ENCODE data around the gene GLIS2. TPM values are rescaled to one million over a fixed set of nuclear protein-coding genes. Genes with fewer than 3 reads are reported as not detected.
A peak's percentile ranks its signal among the peaks of the same experiment; 100 is the strongest.

Gene GLIS2
- total RNA-seq, 1 donor from 2014 or later: not detected

DNA sequence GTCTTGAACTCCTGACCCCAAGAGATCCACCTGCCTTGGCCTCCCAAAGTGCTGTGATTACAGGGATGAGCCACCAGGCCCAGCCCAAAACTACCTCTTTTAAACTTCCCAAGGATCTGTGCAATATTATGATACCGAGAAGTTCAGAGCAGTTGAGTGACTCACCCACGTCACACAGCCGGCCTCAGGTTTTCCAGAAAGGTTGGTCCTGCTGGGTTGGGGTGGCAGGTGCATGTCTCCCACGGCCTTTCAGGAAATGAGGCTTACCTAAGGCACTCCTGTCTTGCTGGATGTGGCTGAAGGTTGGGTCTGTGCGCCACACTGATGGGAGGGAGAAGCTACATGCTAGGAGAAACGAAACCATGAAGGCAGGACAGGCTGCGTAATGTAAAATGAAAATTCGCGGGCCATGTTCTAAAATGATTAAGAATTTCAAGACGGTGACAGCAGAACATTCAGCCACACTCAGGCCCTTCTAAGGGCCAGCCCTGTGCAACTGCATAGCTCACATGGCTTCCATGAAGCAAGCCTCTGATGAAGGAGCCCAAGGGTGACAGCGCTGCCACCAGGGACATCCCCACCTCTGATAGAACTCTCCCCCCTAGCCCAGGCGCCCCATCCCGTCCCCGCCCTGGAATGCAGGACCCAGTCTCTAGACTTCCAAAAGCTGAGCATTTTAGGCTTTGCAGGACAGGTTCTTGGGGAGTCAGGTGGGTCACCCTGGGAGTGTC is 6.6 kb upstream of the GLIS2 start:
- intact Hi-C loops (cut with micrococcal nuclease): loop anchor here (1.0 to 5.0 kb wide), 6 partner anchors 10 to 788 kb away; partner anchors contain the start of genes ADCY9, EEF2KMT, PAM16 and SEC14L5
- TF ChIP-seq, protein P1, sequence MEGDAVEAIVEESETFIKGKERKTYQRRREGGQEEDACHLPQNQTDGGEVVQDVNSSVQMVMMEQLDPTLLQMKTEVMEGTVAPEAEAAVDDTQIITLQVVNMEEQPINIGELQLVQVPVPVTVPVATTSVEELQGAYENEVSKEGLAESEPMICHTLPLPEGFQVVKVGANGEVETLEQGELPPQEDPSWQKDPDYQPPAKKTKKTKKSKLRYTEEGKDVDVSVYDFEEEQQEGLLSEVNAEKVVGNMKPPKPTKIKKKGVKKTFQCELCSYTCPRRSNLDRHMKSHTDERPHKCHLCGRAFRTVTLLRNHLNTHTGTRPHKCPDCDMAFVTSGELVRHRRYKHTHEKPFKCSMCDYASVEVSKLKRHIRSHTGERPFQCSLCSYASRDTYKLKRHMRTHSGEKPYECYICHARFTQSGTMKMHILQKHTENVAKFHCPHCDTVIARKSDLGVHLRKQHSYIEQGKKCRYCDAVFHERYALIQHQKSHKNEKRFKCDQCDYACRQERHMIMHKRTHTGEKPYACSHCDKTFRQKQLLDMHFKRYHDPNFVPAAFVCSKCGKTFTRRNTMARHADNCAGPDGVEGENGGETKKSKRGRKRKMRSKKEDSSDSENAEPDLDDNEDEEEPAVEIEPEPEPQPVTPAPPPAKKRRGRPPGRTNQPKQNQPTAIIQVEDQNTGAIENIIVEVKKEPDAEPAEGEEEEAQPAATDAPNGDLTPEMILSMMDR (IDR thresholded peaks at IDR 0.05): no peak
- CTCF ChIA-PET: interaction anchor here (0.9 to 5.0 kb wide), 7 partner anchors 9 to 94 kb away, joined by 3 to 37 read pairs (median 8); no protein-coding TSS in a partner anchor
- Mint-ChIP-seq H3K4me1 (peaks cover 27% of the 10 kb centered on the region), H3K27me3 (peaks cover 5% of the 10 kb centered on the region), H3K27ac (peak overlapping the region; percentile 56), H3K36me3 (ENCODE audit: low read depth) (peaks cover 3% of the 10 kb centered on the region), H3K4me3 (peak overlapping the region; percentile 16), H3K9me3 (no peaks in the 10 kb centered on the region)
- POLR2A ChIA-PET: interaction anchor here (1.0 to 1.1 kb wide), 4 partner anchors 8 to 56 kb away, joined by 3 to 4 read pairs (median 3); no protein-coding TSS in a partner anchor
- ATAC-seq (ENCODE audit: low read depth) (no peak), DNase-seq (no peak)

DNA sequence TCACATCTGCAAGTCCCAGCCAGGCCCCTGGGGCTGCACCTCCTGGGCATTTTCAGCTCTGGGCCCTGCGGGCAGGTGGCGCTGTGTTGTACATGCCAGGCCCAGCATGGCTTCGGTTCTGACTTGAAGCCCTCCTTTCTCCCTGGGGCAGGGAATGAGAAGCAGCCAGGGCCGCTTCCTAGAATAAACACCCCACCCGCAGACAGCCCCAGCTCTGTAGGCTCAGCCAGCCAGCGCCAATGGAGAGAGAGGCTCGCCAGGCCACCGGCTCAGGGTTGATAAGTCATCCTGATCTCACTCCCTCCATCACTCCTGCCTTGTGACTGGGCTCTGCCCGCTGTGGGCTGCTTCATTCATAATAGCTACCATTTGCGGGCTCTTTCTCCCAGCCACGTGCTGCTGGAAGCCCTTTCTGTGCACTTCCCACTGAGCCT is 6.0 kb upstream of the GLIS2 start:
- CTCF ChIA-PET: interaction anchor here (0.9 to 5.0 kb wide), 6 partner anchors 8 to 93 kb away, joined by 3 to 37 read pairs (median 8); no protein-coding TSS in a partner anchor
- DNase-seq: peak; percentile 63
- Mint-ChIP-seq H3K27ac (no peak overlapping the region), H3K9me3 (no peaks in the 10 kb centered on the region), H3K27me3 (peaks cover 11% of the 10 kb centered on the region), H3K36me3 (ENCODE audit: low read depth) (peaks cover 3% of the 10 kb centered on the region), H3K4me1 (peaks cover 31% of the 10 kb centered on the region), H3K4me3 (no peak overlapping the region)
- intact Hi-C loops (cut with micrococcal nuclease): loop anchor here (1.0 to 5.0 kb wide), 6 partner anchors 9 to 787 kb away; partner anchors contain the start of genes ADCY9, EEF2KMT, PAM16 and SEC14L5
- TF ChIP-seq, protein P1 (IDR thresholded peaks at IDR 0.05): no peak
- ATAC-seq (ENCODE audit: low read depth): peak; percentile 11
- POLR2A ChIA-PET: interaction anchor here (1.0 kb wide), 2 partner anchors 36 to 57 kb away, joined by 3 to 4 read pairs; no protein-coding TSS in a partner anchor

DNA sequence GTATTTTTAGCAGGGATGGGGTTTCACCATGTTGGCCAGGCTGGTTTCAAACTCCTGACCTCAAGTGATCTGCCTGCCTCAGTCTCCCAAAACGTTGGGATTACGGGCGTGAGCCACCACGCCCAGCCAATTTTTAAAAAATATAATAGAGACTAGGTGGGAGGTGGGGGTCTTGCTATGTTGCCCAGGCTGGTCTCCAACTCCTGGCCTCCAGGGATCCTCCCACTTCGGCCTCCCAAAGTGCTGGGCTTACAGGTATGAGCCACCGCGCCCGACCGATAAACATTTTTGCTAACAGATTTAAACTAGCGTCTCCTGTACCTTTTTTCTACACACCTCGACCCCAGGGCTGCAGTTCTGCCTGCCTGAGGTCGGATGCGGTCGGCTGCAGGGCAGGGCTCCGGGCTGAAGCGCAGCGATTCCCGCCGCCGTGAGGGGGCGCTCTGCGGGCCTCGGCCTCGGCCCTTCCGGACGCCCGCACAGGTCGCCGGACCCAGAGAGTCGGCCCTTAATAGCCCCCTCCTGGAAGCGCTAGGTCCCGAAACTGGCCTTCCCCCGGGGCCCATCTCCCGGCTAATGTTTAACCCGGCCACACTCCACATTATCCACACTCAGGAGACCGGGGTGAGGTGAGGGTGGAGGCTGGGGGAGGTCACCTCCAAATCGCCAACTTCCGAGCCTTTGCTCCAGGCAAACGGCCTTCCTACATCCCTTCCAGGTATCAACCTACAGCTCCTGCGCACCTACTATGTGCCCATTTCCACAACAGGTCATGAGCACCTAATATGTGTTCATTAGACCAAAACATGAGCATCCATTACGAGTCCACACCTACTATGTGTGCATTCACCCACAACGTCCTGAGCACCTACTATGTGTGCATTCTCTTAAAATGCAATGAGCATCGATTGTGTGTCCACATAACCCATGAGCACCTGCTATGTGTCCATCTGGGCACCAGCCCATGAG is 2.0 kb upstream of the GLIS2 start:
- DNase-seq (no peak), ATAC-seq (ENCODE audit: low read depth) (no peak)
- Mint-ChIP-seq H3K36me3 (ENCODE audit: low read depth) (no peaks in the 10 kb centered on the region), H3K27me3 (peaks cover 15% of the 10 kb centered on the region), H3K4me1 (peaks cover 18% of the 10 kb centered on the region), H3K9me3 (no peaks in the 10 kb centered on the region), H3K27ac (no peak overlapping the region), H3K4me3 (peak overlapping the region; percentile 88)
- ChIA-PET CTCF (interaction anchor here (1.8 kb wide), 1 partner anchor 60 kb away, joined by 7 read pairs; no protein-coding TSS in a partner anchor), POLR2A (interaction anchor here (1.0 kb wide), 1 partner anchor 14 kb away, joined by 3 read pairs; no protein-coding TSS in a partner anchor)
- TF ChIP-seq, protein P1 (IDR thresholded peaks at IDR 0.05): no peak
- intact Hi-C loops (cut with micrococcal nuclease): no loop called here

DNA sequence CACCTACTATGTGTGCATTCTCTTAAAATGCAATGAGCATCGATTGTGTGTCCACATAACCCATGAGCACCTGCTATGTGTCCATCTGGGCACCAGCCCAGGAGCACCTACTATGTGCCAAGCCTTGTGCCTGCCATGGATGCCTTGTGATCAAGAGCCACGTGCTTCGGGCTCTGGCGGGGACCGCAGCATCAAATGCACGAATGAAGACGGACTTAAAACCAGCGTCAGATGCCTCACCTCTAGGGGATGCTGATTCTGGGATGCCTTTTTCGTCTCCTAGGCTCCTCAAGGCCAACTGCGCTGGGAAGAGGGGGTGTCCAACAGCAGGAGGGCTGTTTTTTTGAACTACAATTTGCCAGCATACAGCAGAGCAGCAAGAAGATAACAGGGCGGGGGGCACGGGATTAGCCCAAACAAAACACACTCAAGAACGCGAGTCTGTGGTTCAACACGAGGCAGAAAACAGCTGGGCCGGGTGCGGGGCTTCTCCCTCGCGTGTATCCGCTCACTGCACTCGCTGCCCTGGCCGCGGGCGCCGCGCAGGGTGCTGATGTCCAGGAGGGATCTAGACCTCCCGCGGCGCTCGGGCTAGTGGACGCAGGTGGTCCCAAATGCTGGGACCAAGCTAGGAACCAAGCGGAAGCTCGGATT is 1.2 kb upstream of the GLIS2 start:
- CTCF ChIA-PET: no interaction called here
- Mint-ChIP-seq H3K27me3 (peaks cover 15% of the 10 kb centered on the region), H3K27ac (peak overlapping the region; percentile 41), H3K4me1 (peaks cover 18% of the 10 kb centered on the region), H3K36me3 (ENCODE audit: low read depth) (no peaks in the 10 kb centered on the region), H3K9me3 (no peaks in the 10 kb centered on the region), H3K4me3 (peak overlapping the region; percentile 88)
- DNase-seq: no peak
- no peak for ATAC-seq (ENCODE audit: low read depth)
- TF ChIP-seq, protein P1 (IDR thresholded peaks at IDR 0.05): no peak
- POLR2A ChIA-PET: interaction anchor here (1.0 kb wide), 1 partner anchor 13 kb away, joined by 3 read pairs; no protein-coding TSS in a partner anchor
- intact Hi-C loops (cut with micrococcal nuclease): no loop called here
